ENCODE data around the gene TMA7. TPM values are rescaled to one million over a fixed set of nuclear protein-coding genes. Genes with fewer than 3 reads are reported as not detected.

Gene TMA7
- total and polyA plus RNA-seq, 2 of the 13 experiments (the other 11 are each of a cell fraction or from before 2014, with no cell fraction given), result 100 to 486 TPM

DNA sequence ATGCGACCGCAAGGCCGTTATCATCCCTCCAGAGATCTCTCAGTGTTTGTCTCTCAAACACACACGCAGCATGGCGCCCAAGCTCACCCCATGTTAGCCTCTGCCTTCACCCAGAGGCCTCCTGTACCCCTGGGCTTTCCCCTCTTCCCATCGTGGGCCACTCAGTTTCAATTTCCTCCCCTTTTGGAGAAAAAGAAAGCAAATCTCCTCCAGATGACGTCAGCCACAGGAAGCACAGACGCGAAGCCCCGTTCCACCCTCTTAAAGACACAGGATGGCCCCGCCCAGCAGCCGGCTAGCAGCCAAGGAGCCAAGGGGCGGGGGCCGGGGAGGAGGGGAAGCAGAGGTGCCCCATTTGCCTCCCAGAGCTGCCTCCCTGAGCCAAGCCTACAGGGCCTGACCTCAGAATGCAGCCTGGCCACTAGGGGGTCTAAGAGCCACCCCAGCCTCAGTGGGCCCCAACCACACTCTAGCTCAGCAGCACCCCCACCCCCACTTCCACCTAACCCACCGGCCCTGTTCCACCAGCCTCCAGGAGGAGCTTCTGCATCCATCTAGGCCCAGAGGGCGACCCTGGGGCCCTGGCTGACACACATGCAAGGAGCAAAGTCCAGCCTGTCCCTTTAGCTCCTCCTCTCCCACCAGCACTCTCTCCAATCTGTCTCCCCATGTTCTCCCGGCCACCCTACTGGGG, 33.0 kb downstream of the TMA7 start (continued):
- TF ChIP-seq TOPORS (CRISPR knock-in tag; IDR thresholded peaks at IDR 0.05), result peak; percentile 60; the same call in 1 of the 2 replicates
- peak; percentile 78 for TF ChIP-seq PHF8 (CRISPR knock-in tag; IDR thresholded peaks at IDR 0.05)
- peak; percentile 44 for TF ChIP-seq SKI (IDR thresholded peaks at IDR 0.05; ENCODE audit: partially characterized antibody)
- TF ChIP-seq, protein P1, sequence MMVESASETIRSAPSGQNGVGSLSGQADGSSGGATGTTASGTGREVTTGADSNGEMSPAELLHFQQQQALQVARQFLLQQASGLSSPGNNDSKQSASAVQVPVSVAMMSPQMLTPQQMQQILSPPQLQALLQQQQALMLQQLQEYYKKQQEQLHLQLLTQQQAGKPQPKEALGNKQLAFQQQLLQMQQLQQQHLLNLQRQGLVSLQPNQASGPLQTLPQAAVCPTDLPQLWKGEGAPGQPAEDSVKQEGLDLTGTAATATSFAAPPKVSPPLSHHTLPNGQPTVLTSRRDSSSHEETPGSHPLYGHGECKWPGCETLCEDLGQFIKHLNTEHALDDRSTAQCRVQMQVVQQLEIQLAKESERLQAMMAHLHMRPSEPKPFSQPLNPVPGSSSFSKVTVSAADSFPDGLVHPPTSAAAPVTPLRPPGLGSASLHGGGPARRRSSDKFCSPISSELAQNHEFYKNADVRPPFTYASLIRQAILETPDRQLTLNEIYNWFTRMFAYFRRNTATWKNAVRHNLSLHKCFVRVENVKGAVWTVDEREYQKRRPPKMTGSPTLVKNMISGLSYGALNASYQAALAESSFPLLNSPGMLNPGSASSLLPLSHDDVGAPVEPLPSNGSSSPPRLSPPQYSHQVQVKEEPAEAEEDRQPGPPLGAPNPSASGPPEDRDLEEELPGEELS (CRISPR knock-in tag; IDR thresholded peaks at IDR 0.05), result no peak
- TF ChIP-seq ZNF788 (CRISPR knock-in tag; IDR thresholded peaks at IDR 0.05; ENCODE audit: borderline replicate concordance), result peak; percentile 70; the same call in 1 of the 2 replicates
- TF ChIP-seq, protein P2, sequence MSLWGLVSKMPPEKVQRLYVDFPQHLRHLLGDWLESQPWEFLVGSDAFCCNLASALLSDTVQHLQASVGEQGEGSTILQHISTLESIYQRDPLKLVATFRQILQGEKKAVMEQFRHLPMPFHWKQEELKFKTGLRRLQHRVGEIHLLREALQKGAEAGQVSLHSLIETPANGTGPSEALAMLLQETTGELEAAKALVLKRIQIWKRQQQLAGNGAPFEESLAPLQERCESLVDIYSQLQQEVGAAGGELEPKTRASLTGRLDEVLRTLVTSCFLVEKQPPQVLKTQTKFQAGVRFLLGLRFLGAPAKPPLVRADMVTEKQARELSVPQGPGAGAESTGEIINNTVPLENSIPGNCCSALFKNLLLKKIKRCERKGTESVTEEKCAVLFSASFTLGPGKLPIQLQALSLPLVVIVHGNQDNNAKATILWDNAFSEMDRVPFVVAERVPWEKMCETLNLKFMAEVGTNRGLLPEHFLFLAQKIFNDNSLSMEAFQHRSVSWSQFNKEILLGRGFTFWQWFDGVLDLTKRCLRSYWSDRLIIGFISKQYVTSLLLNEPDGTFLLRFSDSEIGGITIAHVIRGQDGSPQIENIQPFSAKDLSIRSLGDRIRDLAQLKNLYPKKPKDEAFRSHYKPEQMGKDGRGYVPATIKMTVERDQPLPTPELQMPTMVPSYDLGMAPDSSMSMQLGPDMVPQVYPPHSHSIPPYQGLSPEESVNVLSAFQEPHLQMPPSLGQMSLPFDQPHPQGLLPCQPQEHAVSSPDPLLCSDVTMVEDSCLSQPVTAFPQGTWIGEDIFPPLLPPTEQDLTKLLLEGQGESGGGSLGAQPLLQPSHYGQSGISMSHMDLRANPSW (CRISPR knock-in tag; IDR thresholded peaks at IDR 0.05; ENCODE audit: borderline replicate concordance), result peak; percentile 71; the same call in 1 of the 2 replicates
- TF ChIP-seq NFKB2 (CRISPR knock-in tag; IDR thresholded peaks at IDR 0.05; ENCODE audit: borderline replicate concordance), result peak; percentile 47; the same call in 1 of the 2 replicates
- peak; percentile 29; the same call in 1 of the 2 replicates for TF ChIP-seq KDM5A (IDR thresholded peaks at IDR 0.05; ENCODE audit: borderline replicate concordance, low read length)
- peak; percentile 42; the same call in 1 of the 2 replicates for TF ChIP-seq FOSL2 (CRISPR knock-in tag; IDR thresholded peaks at IDR 0.05)
- TF ChIP-seq MED8 (CRISPR knock-in tag; IDR thresholded peaks at IDR 0.05; ENCODE audit: insufficient replicate concordance), result no peak
- no peak for TF ChIP-seq TMF1 (CRISPR knock-in tag; IDR thresholded peaks at IDR 0.05; ENCODE audit: low read depth)
- TF ChIP-seq MYC (CRISPR knock-in tag; IDR thresholded peaks at IDR 0.05; ENCODE audit: borderline replicate concordance), result peak; percentile 76
- TF ChIP-seq, protein P3, sequence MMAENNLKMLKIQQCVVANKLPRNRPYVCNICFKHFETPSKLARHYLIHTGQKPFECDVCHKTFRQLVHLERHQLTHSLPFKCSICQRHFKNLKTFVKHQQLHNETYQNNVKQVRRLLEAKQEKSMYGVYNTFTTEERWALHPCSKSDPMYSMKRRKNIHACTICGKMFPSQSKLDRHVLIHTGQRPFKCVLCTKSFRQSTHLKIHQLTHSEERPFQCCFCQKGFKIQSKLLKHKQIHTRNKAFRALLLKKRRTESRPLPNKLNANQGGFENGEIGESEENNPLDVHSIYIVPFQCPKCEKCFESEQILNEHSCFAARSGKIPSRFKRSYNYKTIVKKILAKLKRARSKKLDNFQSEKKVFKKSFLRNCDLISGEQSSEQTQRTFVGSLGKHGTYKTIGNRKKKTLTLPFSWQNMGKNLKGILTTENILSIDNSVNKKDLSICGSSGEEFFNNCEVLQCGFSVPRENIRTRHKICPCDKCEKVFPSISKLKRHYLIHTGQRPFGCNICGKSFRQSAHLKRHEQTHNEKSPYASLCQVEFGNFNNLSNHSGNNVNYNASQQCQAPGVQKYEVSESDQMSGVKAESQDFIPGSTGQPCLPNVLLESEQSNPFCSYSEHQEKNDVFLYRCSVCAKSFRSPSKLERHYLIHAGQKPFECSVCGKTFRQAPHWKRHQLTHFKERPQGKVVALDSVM (CRISPR knock-in tag; IDR thresholded peaks at IDR 0.05), result peak; percentile 86
- TF ChIP-seq MIER3 (CRISPR knock-in tag; IDR thresholded peaks at IDR 0.05; ENCODE audit: borderline replicate concordance), result peak; percentile 67
- peak; percentile 69 for TF ChIP-seq REPIN1 (CRISPR knock-in tag; IDR thresholded peaks at IDR 0.05; ENCODE audit: borderline replicate concordance, low read depth)
- 0 out of 2 replicates have a peak, but pooled peaks have one; percentile 23 for TF ChIP-seq PPARG (CRISPR knock-in tag; conservative IDR thresholded peaks at IDR 0.05)
- TF ChIP-seq ZEB1 (IDR thresholded peaks at IDR 0.05; ENCODE audit: insufficient replicate concordance, low read depth), result peak; percentile 24
- TF ChIP-seq ZMYM2 (CRISPR knock-in tag; IDR thresholded peaks at IDR 0.05), result no peak; the same call in none of the 2 replicates
- TF ChIP-seq GATA4 (IDR thresholded peaks at IDR 0.05; ENCODE audit: borderline replicate concordance, low read depth), result peak; percentile 52; the same call in 1 of the 2 replicates
- TF ChIP-seq GATAD1 (CRISPR knock-in tag; IDR thresholded peaks at IDR 0.05), result peak; percentile 63; the same call in 1 of the 2 replicates
- peak; percentile 69 for TF ChIP-seq PHF21A (CRISPR knock-in tag; IDR thresholded peaks at IDR 0.05)
- peak; percentile 79 for TF ChIP-seq TBX2 (CRISPR knock-in tag; IDR thresholded peaks at IDR 0.05; ENCODE audit: borderline replicate concordance)
- TF ChIP-seq ZNF616 (CRISPR knock-in tag; IDR thresholded peaks at IDR 0.05; ENCODE audit: low read depth), result no peak
- TF ChIP-seq TOE1 (CRISPR knock-in tag; IDR thresholded peaks at IDR 0.05), result peak; percentile 94; the same call in 1 of the 2 replicates
